H1 (cell line): ENCODE results near the gene MAGOHB. TPM values are rescaled to one million over a fixed set of nuclear protein-coding genes. Genes with fewer than 3 reads are reported as not detected.

Experiments
- CTCF ChIA-PET: fragments of 300-600 bp; sonication (Branson Sonifier 250); formaldehyde crosslinking; loops from one replicate; lab custom pipeline; 2021; ENCODE audit not compliant: partially characterized antibody; lab: Charles Lee
- POLR2A ChIA-PET: fragments of 300-600 bp; sonication (Branson Sonifier 250); formaldehyde crosslinking; loops from one replicate; lab custom pipeline; 2021; ENCODE audit warnings: inconsistent platforms; ENCODE audit not compliant: partially characterized antibody; lab: Charles Lee
- DNase-seq, 2 experiments: peaks; one replicate each; pipeline versions ENCODE4 v3.0.0 to v3.0.0-alpha.2; 2010 to 2022; ENCODE audit warnings: low spot score in 2 of 2, low read depth in 1 of 2, mixed read lengths in 1 of 2
- FAIRE-seq: peaks from 2 replicates; lab custom pipeline; 2011; peaks lifted over from hg19 to GRCh38; lab: Jason Lieb, UNC
- H2AFZ ChIP-seq: 2 replicates; pipeline ENCODE4 v1.8.1; 2012; ENCODE audit warnings: low read length, inconsistent platforms
- H2AK5ac ChIP-seq: 2 replicates; pipeline ENCODE4 v1.6.1; 2013; ENCODE audit warnings: low read depth, low read length
- H2BK120ac ChIP-seq: replicated peaks from 2 replicates; pipeline ENCODE3; 2013; ENCODE audit warnings: low read depth, low read length, inconsistent platforms
- H2BK12ac ChIP-seq: 2 replicates; pipeline ENCODE4 v1.6.1; 2013; ENCODE audit warnings: low read depth, low read length
- H2BK15ac ChIP-seq: 2 replicates; pipeline ENCODE4 v1.6.1; 2013; ENCODE audit warnings: low read length
- H2BK20ac ChIP-seq: 2 replicates; pipeline ENCODE4 v1.6.1; 2013; ENCODE audit warnings: low read length
- H2BK5ac ChIP-seq: 2 replicates; pipeline ENCODE4 v1.6.1; 2013; ENCODE audit warnings: low read depth, low read length
- H3K14ac ChIP-seq: 2 replicates; pipeline ENCODE4 v1.6.1; 2013; ENCODE audit warnings: inconsistent platforms; ENCODE audit not compliant: insufficient read length
- H3K18ac ChIP-seq: 2 replicates; pipeline ENCODE4 v1.6.1; 2013; ENCODE audit warnings: low read length; ENCODE audit errors: extremely low read depth
- H3K23ac ChIP-seq: 2 replicates; pipeline ENCODE4 v1.6.1; 2013; ENCODE audit warnings: inconsistent platforms; ENCODE audit not compliant: insufficient read length
- H3K23me2 ChIP-seq: 2 replicates; pipeline ENCODE4 v1.6.1; 2013; ENCODE audit warnings: low read depth, low read length
- H3K27ac ChIP-seq: 2 replicates; pipeline ENCODE4 v1.6.1; 2011; ENCODE audit warnings: low read depth, low read length, inconsistent platforms
- H3K27me3 ChIP-seq, 4 experiments: replicated peaks in 1 of 4; 1 replicate in 1 of 4; 2 replicates in 3 of 4; pipeline versions ENCODE4 v1.6.1 to v1.8.1; 2011 to 2013; ENCODE audit warnings: low read length in 3 of 4, mild to moderate bottlenecking in 3 of 4, inconsistent platforms in 2 of 4, mixed read lengths in 2 of 4, moderate library complexity in 1 of 4; ENCODE audit not compliant: control insufficient read depth in 3 of 4, insufficient read depth in 3 of 4; ENCODE audit errors: extremely low read depth in 1 of 4
- H3K36me3 ChIP-seq, 4 experiments: 2 replicates each; pipeline versions ENCODE4 v1.6.1 to v1.8.1; 2011 to 2013; ENCODE audit warnings: mild to moderate bottlenecking in 4 of 4, low read length in 3 of 4, moderate library complexity in 2 of 4, control low read depth in 1 of 4, inconsistent platforms in 1 of 4; ENCODE audit not compliant: insufficient read depth in 4 of 4, control insufficient read depth in 2 of 4
- H3K4ac ChIP-seq: replicated peaks from 2 replicates; pipeline ENCODE3; 2013; ENCODE audit warnings: low read length, low read depth, mixed read lengths, inconsistent platforms; ENCODE audit not compliant: insufficient read length
- H3K4me1 ChIP-seq, 4 experiments: replicated peaks in 1 of 4; 1 replicate in 1 of 4; 2 replicates in 3 of 4; pipeline versions ENCODE4 v1.6.1 to v1.8.1; 2011 to 2013; ENCODE audit warnings: low read length in 3 of 4, inconsistent platforms in 2 of 4, mixed read lengths in 1 of 4; ENCODE audit not compliant: insufficient read depth in 4 of 4, control insufficient read depth in 3 of 4
- H3K4me2 ChIP-seq, 2 experiments: 2 replicates each; pipeline versions ENCODE4 v1.6.1 to v1.8.1; 2011 to 2013; ENCODE audit warnings: low read depth in 2 of 2, low read length in 2 of 2, control low read depth in 1 of 2, inconsistent platforms in 1 of 2, mild to moderate bottlenecking in 1 of 2; ENCODE audit not compliant: insufficient read depth in 1 of 2
- H3K4me3 ChIP-seq, 4 experiments: fragments of 200-600, 300-600 bp in 1 of 4; sonication (generic), shearing (Covaris generic), sonication (Bioruptor Twin) in 1 of 4; 2 replicates each; pipeline versions ENCODE4 v1.5.1 to v1.8.1; 2011 to 2016; ENCODE audit warnings: low read length in 4 of 4, low read depth in 3 of 4, control low read depth in 2 of 4, inconsistent platforms in 2 of 4, mild to moderate bottlenecking in 2 of 4, mixed read lengths in 1 of 4, moderate library complexity in 1 of 4; ENCODE audit not compliant: insufficient read depth in 2 of 4; ENCODE audit errors: extremely low read depth in 1 of 4
- H3K56ac ChIP-seq: replicated peaks from 2 replicates; pipeline ENCODE3; 2013; ENCODE audit warnings: low read depth, mild to moderate bottlenecking, mixed read lengths, low read length, inconsistent platforms; ENCODE audit not compliant: insufficient read length
- H3K79me1 ChIP-seq: 2 replicates; pipeline ENCODE4 v1.6.1; 2013; ENCODE audit warnings: low read depth, low read length, control low read depth
- H3K79me2 ChIP-seq, 2 experiments: 2 replicates each; pipeline versions ENCODE4 v1.6.1 to v1.8.1; 2012 to 2013; ENCODE audit warnings: low read length in 2 of 2, mild to moderate bottlenecking in 2 of 2, inconsistent platforms in 1 of 2; ENCODE audit not compliant: insufficient read depth in 2 of 2, control insufficient read depth in 1 of 2
- H3K9ac ChIP-seq, 4 experiments: replicated peaks in 1 of 4; 1 replicate in 1 of 4; 2 replicates in 3 of 4; pipeline versions ENCODE4 v1.6.1 to v1.8.1; 2011 to 2013; ENCODE audit warnings: low read depth in 3 of 4, low read length in 3 of 4, control low read depth in 2 of 4, mild to moderate bottlenecking in 2 of 4, moderate library complexity in 2 of 4, inconsistent platforms in 1 of 4; ENCODE audit errors: extremely low read depth in 1 of 4
- H3K9me3 ChIP-seq, 2 experiments: 2 replicates each; pipeline versions ENCODE4 v1.6.1 to v1.8.1; 2012 to 2013; ENCODE audit warnings: mild to moderate bottlenecking in 2 of 2, moderate library complexity in 2 of 2, control low read depth in 1 of 2, inconsistent platforms in 1 of 2, low read depth in 1 of 2, low read length in 1 of 2, mixed read lengths in 1 of 2; ENCODE audit not compliant: insufficient read depth in 2 of 2
- H4K20me1 ChIP-seq, 2 experiments: replicated peaks in 1 of 2; 2 replicates each; pipeline versions ENCODE3 to v1.8.1; 2011 to 2013; ENCODE audit warnings: inconsistent platforms in 2 of 2, low read length in 2 of 2, mild to moderate bottlenecking in 1 of 2; ENCODE audit not compliant: insufficient read depth in 2 of 2, control insufficient read depth in 1 of 2
- H4K5ac ChIP-seq: 2 replicates; pipeline ENCODE4 v1.6.1; 2013; ENCODE audit warnings: low read length, low read depth, mixed read lengths, inconsistent platforms; ENCODE audit not compliant: insufficient read length
- H4K8ac ChIP-seq: 2 replicates; pipeline ENCODE4 v1.8.0; 2013; ENCODE audit warnings: mild to moderate bottlenecking, moderate library complexity, low read length, inconsistent platforms; ENCODE audit not compliant: insufficient read depth; ENCODE audit errors: extremely low read depth
- H4K91ac ChIP-seq: replicated peaks from 2 replicates; pipeline ENCODE3; 2013; ENCODE audit warnings: low read length, mixed read lengths, inconsistent platforms; ENCODE audit not compliant: insufficient read length
- ATF3 ChIP-seq: IDR thresholded peaks from 2 replicates; pipeline ENCODE4 v1.6.1; 2011; ENCODE audit warnings: low read depth, mild to moderate bottlenecking, low read length; ENCODE audit not compliant: insufficient read depth
- BRCA1 ChIP-seq: IDR thresholded peaks from 2 replicates; pipeline ENCODE4 v1.6.1; 2012; ENCODE audit warnings: low read depth, low read length, improper control_type of control experiment
- GABPA ChIP-seq: IDR thresholded peaks from 2 replicates; pipeline ENCODE4 v1.6.1; 2011; ENCODE audit warnings: mild to moderate bottlenecking, low read length, moderate library complexity, borderline replicate concordance; ENCODE audit not compliant: insufficient read depth
- POU5F1 ChIP-seq: IDR thresholded peaks from 2 replicates; pipeline ENCODE4 v1.6.1; 2011; ENCODE audit warnings: low read depth, mild to moderate bottlenecking, low read length, moderate library complexity
- SP1 ChIP-seq: IDR thresholded peaks from 2 replicates; pipeline ENCODE4 v1.6.1; 2011; ENCODE audit warnings: low read depth, low read length
- SP2 ChIP-seq: IDR thresholded peaks from 2 replicates; pipeline ENCODE4 v1.6.1; 2012; ENCODE audit warnings: mild to moderate bottlenecking, low read length, inconsistent platforms
- TCF12 ChIP-seq: IDR thresholded peaks from 2 replicates; pipeline ENCODE4 v1.6.1; 2011; ENCODE audit warnings: low read depth, mild to moderate bottlenecking, low read length
- ZNF274 ChIP-seq: IDR thresholded peaks from 2 replicates; pipeline ENCODE4 v1.7.0; 2012; ENCODE audit warnings: low read length, borderline replicate concordance; ENCODE audit errors: extremely low read depth
- WGBS, 2 experiments: shearing (Covaris generic) in 1 of 2; methylation state at CpG; one replicate each; pipeline versions ENCODE4 v1.1.6 to v1.1.7; 2013 to 2015; ENCODE audit warnings: low lambda C conversion rate in 2 of 2, mixed read lengths in 2 of 2, inconsistent platforms in 1 of 2, low coverage in 1 of 2, missing lambda C conversion rate in 1 of 2; ENCODE audit not compliant: insufficient replicate concordance in 2 of 2, insufficient coverage in 1 of 2, insufficient read length in 1 of 2; ENCODE audit errors: extremely low coverage in 1 of 2, missing lambda C conversion rate in 1 of 2; 5-methylcytosine and 5-hydroxymethylcytosine counted together
- polyA plus RNA-seq, 7 experiments: library from polyadenylated mRNA; depleted of rRNA in 3 of 7; stranded (reverse) in 5 of 7; unstranded in 2 of 7; fragments of >200 nt in 5 of 7; fragments of 200-250 nt in 2 of 7; gene quantifications; 1 replicate in 5 of 7; 2 replicates in 1 of 7; 4 replicates in 1 of 7; pipeline versions ENCODE4 v1.2.1 to v1.2.3, GENCODE V29; 2011 to 2013; ENCODE audit warnings: missing spikeins in 2 of 7, mixed read lengths in 2 of 7
- total RNA-seq: library from RNA; stranded (reverse); fragmentation: NEBNext Ultra II Directional; extraction: Animal tissue kit (Norgen Biotek cat#: 25700); gene quantifications from 2 replicates; pipeline ENCODE4 v1.2.1, GENCODE V29; 2021

MAGOHB gene
- total and polyA plus RNA-seq, 2 of the 8 experiments (the other 6 are each of a cell fraction or from before 2014, with no cell fraction given): 21.5 to 53.7 TPM

GRCh38 chr12:10638728-10639127 is 25.3 kb upstream of the MAGOHB start:
- Histone ChIP-seq H2AK5ac (no peak overlapping the region), H3K14ac (no peak overlapping the region), H2BK15ac (no peak overlapping the region), H3K18ac (no peak overlapping the region), H3K23ac (no peak overlapping the region), H3K4me1 (peaks cover 0 to 7% (median 2%) of the 10 kb centered on the region in 4 experiments; a peak in 4 of 7 replicates), H3K9ac (no peak overlapping the region), H3K56ac (no peak overlapping the region), H2BK120ac (no peak overlapping the region), H3K9me3 (no peaks in the 10 kb centered on the region), H4K8ac (no peak overlapping the region)
- no peak for FAIRE-seq
- WGBS, 2 experiments: 81% methylated on average over 1 of the region's 1 CpG; no CpG with 5 or more reads in 1 of the 2 experiments
- TF ChIP-seq ZNF274: no peak
- TF ChIP-seq SP2: no peak
- no peak for TF ChIP-seq TCF12
- no peak for TF ChIP-seq BRCA1
- TF ChIP-seq POU5F1: no peak
- no peak for TF ChIP-seq SP1
- no peak for TF ChIP-seq GABPA
- TF ChIP-seq ATF3: no peak
- TF ChIP-seq, all 59 proteins: peak for 0
- Histone ChIP-seq H4K91ac (no peak overlapping the region), H3K27me3 (no peaks in the 10 kb centered on the region), H4K20me1 (no peaks in the 10 kb centered on the region), H3K23me2 (no peaks in the 10 kb centered on the region), H3K36me3 (no peaks in the 10 kb centered on the region), H3K4me3 (no peak overlapping the region), H3K27ac (no peak overlapping the region), H2BK20ac (no peak overlapping the region), H3K4me2 (no peak overlapping the region), H2BK12ac (no peak overlapping the region), H2AFZ (no peak overlapping the region), H3K4ac (no peak overlapping the region), H3K79me1 (no peaks in the 10 kb centered on the region), H2BK5ac (no peak overlapping the region), H3K79me2 (no peaks in the 10 kb centered on the region), H4K5ac (no peak overlapping the region)
- ChIA-PET CTCF (interaction anchor here (0.6 kb wide), 1 partner anchor 403 kb away, joined by 3 read pairs; no protein-coding TSS in a partner anchor), POLR2A (no interaction called here)
- no peak for DNase-seq
